GM12878 (cell line): ENCODE measurements around the gene VWA7. TPM values are rescaled to one million over a fixed set of nuclear protein-coding genes. Genes with fewer than 3 reads are reported as not detected.
A peak's percentile ranks its signal among the peaks of the same experiment; 100 is the strongest.

ENCODE experiments used
- ATF7 ChIP-seq: fragments of 450-650 bp; IDR thresholded peaks from 2 replicates; pipeline ENCODE4 v1.6.1; 2016; ENCODE audit warnings: low read depth, mild to moderate bottlenecking
- BCL11A ChIP-seq: IDR thresholded peaks from 2 replicates; pipeline ENCODE4 v1.6.1; 2011; ENCODE audit warnings: low read depth, low read length
- CBX3 ChIP-seq: fragments of 200-600 bp; sonication (generic); IDR thresholded peaks from 2 replicates; pipeline ENCODE4 v1.6.1; 2016; ENCODE audit warnings: low read depth, borderline replicate concordance
- CREM ChIP-seq: IDR thresholded peaks from 2 replicates; pipeline ENCODE4 v1.6.1; 2014; ENCODE audit warnings: antibody characterized with exemption, low read depth
- EGR1 ChIP-seq, 2 experiments: IDR thresholded peaks; 1 replicate in 1 of 2; 2 replicates in 1 of 2; pipeline ENCODE4 v1.6.1; 2011 to 2012; ENCODE audit warnings: low read depth in 2 of 2, low read length in 2 of 2, borderline replicate concordance in 1 of 2, mild to moderate bottlenecking in 1 of 2, moderate library complexity in 1 of 2
- EP300 ChIP-seq, 2 experiments: fragments of 150-350 bp in 1 of 2; IDR thresholded peaks; 2 replicates each; pipeline ENCODE4 v1.6.1; 2011 to 2012; ENCODE audit warnings: low read depth in 2 of 2, low read length in 2 of 2, borderline replicate concordance in 1 of 2, improper control_type of control experiment in 1 of 2, inconsistent platforms in 1 of 2; ENCODE audit not compliant: control insufficient read depth in 1 of 2
- HDGF ChIP-seq: fragments of 450-650 bp; IDR thresholded peaks from 2 replicates; pipeline ENCODE4 v1.6.1; 2016; ENCODE audit warnings: antibody characterized with exemption
- JUNB ChIP-seq: IDR thresholded peaks from 2 replicates; pipeline ENCODE4 v1.6.1; 2016; ENCODE audit warnings: antibody characterized with exemption, mild to moderate bottlenecking
- LARP7 ChIP-seq: fragments of 450-650 bp; IDR thresholded peaks from 2 replicates; pipeline ENCODE4 v1.6.1; 2017; ENCODE audit warnings: mild to moderate bottlenecking
- MEF2B ChIP-seq: fragments of 450-650 bp; IDR thresholded peaks from 2 replicates; pipeline ENCODE4 v1.6.1; 2018; ENCODE audit warnings: mild to moderate bottlenecking, moderate library complexity; ENCODE audit not compliant: partially characterized antibody, poor library complexity, severe bottlenecking
- MLLT1 ChIP-seq: fragments of 450-650 bp; IDR thresholded peaks from 2 replicates; pipeline ENCODE4 v1.6.1; 2016; ENCODE audit warnings: mild to moderate bottlenecking
- MYB ChIP-seq: fragments of 150-350 bp; IDR thresholded peaks from 2 replicates; pipeline ENCODE4 v1.6.1; 2014; ENCODE audit warnings: mild to moderate bottlenecking, low read depth, low read length, borderline replicate concordance
- NFYB ChIP-seq: IDR thresholded peaks from 2 replicates; pipeline ENCODE4 v1.6.1; 2011; ENCODE audit warnings: low read depth, mild to moderate bottlenecking, low read length, improper control_type of control experiment, moderate library complexity; ENCODE audit not compliant: insufficient read depth
- POLR2AphosphoS2 ChIP-seq: IDR thresholded peaks from 2 replicates; pipeline ENCODE4 v1.6.1; 2011; ENCODE audit warnings: low read depth, mild to moderate bottlenecking, low read length, improper control_type of control experiment, moderate library complexity
- POLR2AphosphoS5 ChIP-seq: IDR thresholded peaks from 2 replicates; pipeline ENCODE4 v1.6.1; 2011; ENCODE audit warnings: mild to moderate bottlenecking, low read length, inconsistent platforms
- POU2F2 ChIP-seq: IDR thresholded peaks from 3 replicates; pipeline ENCODE4 v1.6.1; 2011; ENCODE audit warnings: low read depth, mild to moderate bottlenecking, low read length, borderline replicate concordance
- REST ChIP-seq: IDR thresholded peaks from 2 replicates; pipeline ENCODE4 v1.6.1; 2012; ENCODE audit warnings: mild to moderate bottlenecking, low read depth, low read length
- SIN3A ChIP-seq: IDR thresholded peaks from 2 replicates; pipeline ENCODE4 v1.6.1; 2012; ENCODE audit warnings: low read depth, low read length, improper control_type of control experiment
- SMARCA5 ChIP-seq: fragments of 450-650 bp; IDR thresholded peaks from 2 replicates; pipeline ENCODE4 v1.6.1; 2017; ENCODE audit warnings: mild to moderate bottlenecking
- SPI1 ChIP-seq: IDR thresholded peaks from 2 replicates; pipeline ENCODE4 v1.6.1; 2011; ENCODE audit warnings: low read depth, mild to moderate bottlenecking, low read length, moderate library complexity, borderline replicate concordance; ENCODE audit not compliant: insufficient read depth
- TBL1XR1 ChIP-seq: IDR thresholded peaks from 2 replicates; pipeline ENCODE4 v1.6.1; 2012; ENCODE audit warnings: low read depth, low read length, improper control_type of control experiment
- ZBED1 ChIP-seq: IDR thresholded peaks from 2 replicates; pipeline ENCODE4 v1.6.1; 2016; ENCODE audit warnings: borderline replicate concordance
- ZSCAN29 ChIP-seq: fragments of 450-650 bp; IDR thresholded peaks from 2 replicates; pipeline ENCODE4 v1.6.1; 2017; ENCODE audit warnings: mild to moderate bottlenecking, moderate library complexity
- polyA plus RNA-seq, 11 experiments: library from polyadenylated mRNA; depleted of rRNA in 4 of 11; unstranded in 6 of 11; stranded (reverse) in 5 of 11; fragments of >200 nt; fragmentation: Nextera tagmentation in 4 of 11; fragmentation: Illumina TruSeq in 1 of 11; extraction: Ambion mirVana in 4 of 11; extraction: Trizol in 1 of 11; gene quantifications; 1 replicate in 1 of 11; 2 replicates in 10 of 11; pipeline versions ENCODE4 v1.2.1 to v1.2.3, GENCODE V29; 2011 to 2016; ENCODE audit warnings: inconsistent platforms in 2 of 11, missing spikeins in 2 of 11, low read depth in 1 of 11
- total RNA-seq, 4 experiments: library from RNA; depleted of rRNA in 3 of 4; stranded (reverse); fragments of >200 nt in 3 of 4; fragmentation: Illumina TruSeq in 1 of 4; extraction: Trizol in 1 of 4; gene quantifications; 2 replicates each; pipeline versions ENCODE4 v1.2.1 to v1.2.3, GENCODE V29; 2013 to 2021

The VWA7 gene
- total and polyA plus RNA-seq, 10 of the 15 experiments (the other 5 are each of a cell fraction or from before 2014, with no cell fraction given): 0.11 to 3.1 (median 1.2) TPM; not detected in 1

GRCh38 chr6:31737991-31738979 lies 38.8 kb downstream of the VWA7 start (continued):
- TF ChIP-seq EP300 (IDR thresholded peaks at IDR 0.05; ENCODE audit: borderline replicate concordance in 1 of 2, control insufficient read depth in 1 of 2, low read depth in 2 of 2, low read length in 2 of 2) (peak; percentile 61 to 73; a peak in 3 of 4 replicates), CBX3 (no peak), CREM (peak; percentile 82), BCL11A (peak; percentile 66; the same call in 1 of the 2 replicates), POU2F2 (no peak), MYB (peak; percentile 89), SPI1 (peak; percentile 71), MEF2B (peak; percentile 63), LARP7 (peak; percentile 35; the same call in 1 of the 2 replicates), SMARCA5 (peak; percentile 84), TBL1XR1 (no peak; the same call in 1 of the 2 replicates), ZBED1 (peak; percentile 79; the same call in 1 of the 2 replicates), JUNB (no peak), REST (no peak), HDGF (peak; percentile 16; the same call in 1 of the 2 replicates), ATF7 (peak; percentile 94), POLR2AphosphoS5 (peak; percentile 60), ZSCAN29 (no peak), POLR2AphosphoS2 (0 out of 2 replicates have a peak, but pooled peaks have one; percentile 58), NFYB (no peak), MLLT1 (peak; percentile 66; the same call in 1 of the 2 replicates), EGR1 (IDR thresholded peaks at IDR 0.05; ENCODE audit: borderline replicate concordance in 1 of 2, low read depth in 2 of 2, low read length in 2 of 2) (0 out of 3 replicates have a peak, but pooled peaks of 1 of the 2 experiments have one; percentile 51), SIN3A (peak; percentile 72; the same call in 1 of the 2 replicates)
